ENCODE data around the gene FIP1L1. TPM values are rescaled to one million over a fixed set of nuclear protein-coding genes. Genes with fewer than 3 reads are reported as not detected.
A peak's percentile ranks its signal among the peaks of the same experiment; 100 is the strongest.

Gene FIP1L1
- total and polyA plus RNA-seq, 9 of the 15 experiments (the other 6 are each of a cell fraction or from before 2014, with no cell fraction given): 34.6 to 137 (median 72.0) TPM

DNA sequence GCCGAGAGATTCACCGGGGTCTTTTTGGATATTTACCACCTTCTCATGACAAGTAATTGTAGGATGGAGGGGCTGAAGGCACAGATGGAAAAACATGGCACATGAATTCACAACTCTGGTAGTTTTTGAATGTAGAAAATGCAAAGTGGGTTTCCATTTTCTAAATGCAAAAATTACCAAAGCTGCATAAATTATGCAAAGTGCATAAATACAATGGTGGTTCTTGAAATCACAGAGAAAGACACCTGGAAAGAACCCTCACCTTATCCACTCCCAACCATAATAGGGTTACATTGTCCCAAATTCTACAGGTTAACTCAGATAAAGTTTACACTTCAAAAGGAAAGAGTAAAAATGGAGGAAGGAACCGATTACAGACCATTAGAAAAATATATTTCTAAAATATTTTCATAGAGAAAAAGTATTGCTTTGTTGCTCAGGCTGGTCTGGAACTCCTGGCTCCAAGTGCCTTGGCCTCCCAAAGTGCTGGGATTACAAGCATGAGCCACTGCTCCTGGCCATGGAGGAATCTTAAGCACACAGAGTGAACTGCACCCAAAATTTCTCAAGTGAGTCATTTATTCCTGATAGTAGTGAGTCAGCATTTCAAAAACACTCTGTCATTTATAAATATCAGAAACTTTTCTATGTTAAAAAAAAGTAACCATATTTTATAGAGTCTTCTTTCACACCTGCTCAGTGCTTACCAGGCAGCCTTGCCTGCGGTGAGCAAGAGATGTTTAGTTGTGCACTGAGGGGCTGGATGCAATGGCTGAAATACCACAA, 101.4 kb downstream of the FIP1L1 start (continued):
- peak; percentile 81 for TF ChIP-seq FOSL1 (tag; conservative IDR thresholded peaks at IDR 0.05)
- 0 out of 2 replicates have a peak, but pooled peaks have one; percentile 49 for TF ChIP-seq DPF2 (IDR thresholded peaks at IDR 0.05)
- TF ChIP-seq SIX5 (IDR thresholded peaks at IDR 0.05; ENCODE audit: borderline replicate concordance in 1 of 2, insufficient read depth in 1 of 2, low read depth in 1 of 2, low read length in 2 of 2): no peak
- peak; percentile 74; the same call in 1 of the 2 replicates for TF ChIP-seq ZNF175 (CRISPR knock-in tag; IDR thresholded peaks at IDR 0.05; ENCODE audit: low read depth)
- TF ChIP-seq SMARCA4 (IDR thresholded peaks at IDR 0.05): 0 out of 2 replicates have a peak, but pooled peaks have one; percentile 17

DNA sequence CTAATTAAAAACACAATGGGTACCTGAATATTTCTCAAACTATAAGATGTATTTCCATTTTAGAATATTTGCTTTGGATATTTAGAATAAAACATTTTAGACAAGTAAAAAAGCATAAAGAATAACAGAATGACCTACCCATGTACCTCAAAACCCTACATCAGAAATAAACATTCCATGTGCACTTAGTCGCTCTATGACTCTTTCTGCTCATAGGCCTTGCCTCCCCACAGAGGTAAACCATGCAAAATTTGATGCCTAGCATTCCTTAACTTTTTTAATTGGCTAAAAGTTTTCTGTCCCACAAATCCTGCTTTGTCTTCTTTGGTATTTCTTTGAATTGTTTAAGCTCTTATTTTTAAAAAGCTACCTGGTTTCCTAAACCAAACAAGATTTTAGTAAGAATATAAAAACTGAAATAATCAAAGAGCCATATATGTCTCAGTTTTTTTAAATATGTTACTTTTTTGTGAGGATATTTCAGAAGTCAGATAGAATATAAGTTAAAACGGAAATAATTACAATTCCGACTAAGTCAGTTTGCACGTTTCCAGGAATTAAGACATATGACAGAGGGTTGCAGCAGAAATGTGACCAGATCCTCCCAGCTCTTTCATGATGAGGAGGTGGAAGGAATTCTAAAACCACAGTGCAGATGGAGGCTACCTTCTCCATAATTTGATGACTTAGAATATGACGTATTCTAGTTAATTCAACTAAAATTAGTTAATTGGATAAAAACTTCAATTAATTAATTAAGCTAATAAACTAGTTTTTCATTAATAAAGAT, 102.5 kb downstream of the FIP1L1 start:
- ATAC-seq (no peak), DNase-seq (ENCODE audit: extremely low read depth in 1 of 4, low spot score in 3 of 4) (no peak), FAIRE-seq (no peak)
- Histone ChIP-seq H3K9me3 (replicated peaks; ENCODE audit: control insufficient read depth, insufficient read depth, low read depth, low read length) (no peaks in the 10 kb centered on the region), H3K79me2 (ENCODE audit: control insufficient read depth, insufficient read depth, low read length) (no peaks in the 10 kb centered on the region), H3K9me1 (ENCODE audit: control insufficient read depth, insufficient read depth, low read length) (no peaks in the 10 kb centered on the region), H3K9ac (ENCODE audit: insufficient read depth in 1 of 2, low read depth in 2 of 2, low read length in 2 of 2) (no peak overlapping the region), H4K20me1 (replicated peaks; ENCODE audit: control insufficient read depth, insufficient read depth, low read length) (no peaks in the 10 kb centered on the region), H3K27me3 (ENCODE audit: control insufficient read depth in 2 of 2, insufficient read depth in 2 of 2, low read length in 2 of 2) (no peaks in the 10 kb centered on the region), H3K36me3 (ENCODE audit: control insufficient read depth, insufficient read depth, low read length) (no peaks in the 10 kb centered on the region), H3K4me3 (no peak overlapping the region), H3K27ac (ENCODE audit: extremely low read depth, low read depth, low read length) (no peak overlapping the region), H2AFZ (ENCODE audit: low read depth, low read length) (no peak overlapping the region), H3K4me2 (ENCODE audit: insufficient read depth, low read length) (no peak overlapping the region), H3K4me1 (replicated peaks in 1 of 2; ENCODE audit: control insufficient read depth in 2 of 2, insufficient read depth in 2 of 2, low read length in 2 of 2) (peaks cover 0 to 2% of the 10 kb centered on the region in 2 experiments; a peak in 2 of 5 replicates)
- 32% methylated on average over 5 of the region's 5 CpGs for WGBS (ENCODE audit: insufficient coverage, low coverage, missing lambda C conversion rate)
- BruUV-seq (replicated peaks): no TSS peak
- POLR2A ChIA-PET: interaction anchor here (0.6 kb wide), 1 partner anchor 21 kb away, joined by 3 read pairs; no protein-coding TSS in a partner anchor
- intact Hi-C loops (cut with micrococcal nuclease): no loop called here
- CTCF ChIA-PET (ENCODE audit: low intra/inter-chr PET ratio): no interaction called here
- in situ Hi-C loops (cut with MboI): loop anchor here (25.0 kb wide), 1 partner anchor 757 kb away; the partner anchor contains the start of gene PDGFRA
- TF ChIP-seq, protein P1, sequence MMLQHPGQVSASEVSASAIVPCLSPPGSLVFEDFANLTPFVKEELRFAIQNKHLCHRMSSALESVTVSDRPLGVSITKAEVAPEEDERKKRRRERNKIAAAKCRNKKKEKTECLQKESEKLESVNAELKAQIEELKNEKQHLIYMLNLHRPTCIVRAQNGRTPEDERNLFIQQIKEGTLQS (IDR thresholded peaks at IDR 0.05): peak; percentile 24; the same call in 1 of the 2 replicates
- TF ChIP-seq, protein P1 (CRISPR knock-in tag; conservative IDR thresholded peaks at IDR 0.05): no peak
- peak; percentile 10; the same call in 1 of the 2 replicates for TF ChIP-seq GABPA (tag; conservative IDR thresholded peaks at IDR 0.05; ENCODE audit: low read depth)
- no peak for TF ChIP-seq MEIS2 (IDR thresholded peaks at IDR 0.05; ENCODE audit: partially characterized antibody)
- TF ChIP-seq, protein P2, sequence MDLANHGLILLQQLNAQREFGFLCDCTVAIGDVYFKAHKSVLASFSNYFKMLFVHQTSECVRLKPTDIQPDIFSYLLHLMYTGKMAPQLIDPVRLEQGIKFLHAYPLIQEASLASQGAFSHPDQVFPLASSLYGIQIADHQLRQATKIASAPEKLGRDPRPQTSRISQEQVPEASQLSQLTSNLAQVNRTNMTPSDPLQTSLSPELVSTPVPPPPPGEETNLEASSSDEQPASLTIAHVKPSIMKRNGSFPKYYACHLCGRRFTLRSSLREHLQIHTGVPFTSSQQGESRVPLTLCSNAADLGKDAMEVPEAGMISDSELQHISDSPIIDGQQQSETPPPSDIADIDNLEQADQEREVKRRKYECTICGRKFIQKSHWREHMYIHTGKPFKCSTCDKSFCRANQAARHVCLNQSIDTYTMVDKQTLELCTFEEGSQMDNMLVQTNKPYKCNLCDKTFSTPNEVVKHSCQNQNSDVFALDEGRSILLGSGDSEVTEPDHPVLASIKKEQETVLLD (IDR thresholded peaks at IDR 0.05): no peak
- peak; percentile 62; the same call in 1 of the 2 replicates for TF ChIP-seq POLR2H (tag; IDR thresholded peaks at IDR 0.05; ENCODE audit: low read depth)
- no peak for TF ChIP-seq CEBPG (CRISPR knock-in tag; IDR thresholded peaks at IDR 0.05)
- peak in 1 of 2 experiments; percentile 71; a peak in 2 of 4 replicates for TF ChIP-seq CEBPG (tag; conservative IDR thresholded peaks at IDR 0.05 in 1 of 2, IDR thresholded peaks at IDR 0.05 in 1 of 2)
- no peak for TF ChIP-seq HNRNPLL (IDR thresholded peaks at IDR 0.05; ENCODE audit: low read depth, low read length, poor library complexity, severe bottlenecking)
- peak; percentile 66 for TF ChIP-seq DACH1 (IDR thresholded peaks at IDR 0.05; ENCODE audit: partially characterized antibody)
- TF ChIP-seq NCOA6 (IDR thresholded peaks at IDR 0.05): no peak
- TF ChIP-seq SMARCC2 (IDR thresholded peaks at IDR 0.05; ENCODE audit: low read depth): no peak

Data from K562 (cell line).